ENCODE results near the gene TMEM131L.
"Not testable (repeated sequence)": the region's sequence is repeated elsewhere in the genome, so short reads cannot be mapped to it uniquely, and the experiment has no call there.

TMEM131L gene

DNA sequence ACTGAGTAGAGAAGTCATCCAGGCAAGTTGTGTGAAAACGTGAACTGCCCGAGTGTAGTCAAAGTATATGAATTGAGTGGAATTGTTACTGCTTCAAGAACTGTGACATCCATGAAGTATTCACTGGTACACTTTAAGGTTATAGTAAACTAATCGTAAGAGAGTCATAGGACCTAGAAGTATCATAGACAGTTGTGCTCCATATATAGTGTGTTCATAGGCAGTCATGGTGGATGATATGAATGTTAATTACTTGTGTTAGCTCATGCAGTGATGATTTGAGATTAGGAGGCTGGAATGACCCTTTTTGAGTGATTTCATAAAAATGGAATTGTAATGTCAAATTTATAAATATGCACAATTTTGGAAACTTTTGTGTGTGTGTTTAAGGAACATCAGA lies 136.6 kb downstream of the TMEM131L start:
- no peaks in the 10 kb centered on the region for H3K4me1 ChIP-seq (ENCODE audit: control insufficient read depth, low read length)
- H3K9me3 ChIP-seq (ENCODE audit: control insufficient read depth, insufficient read depth, low read length): no peaks in the 10 kb centered on the region
- TF ChIP-seq, protein P1, sequence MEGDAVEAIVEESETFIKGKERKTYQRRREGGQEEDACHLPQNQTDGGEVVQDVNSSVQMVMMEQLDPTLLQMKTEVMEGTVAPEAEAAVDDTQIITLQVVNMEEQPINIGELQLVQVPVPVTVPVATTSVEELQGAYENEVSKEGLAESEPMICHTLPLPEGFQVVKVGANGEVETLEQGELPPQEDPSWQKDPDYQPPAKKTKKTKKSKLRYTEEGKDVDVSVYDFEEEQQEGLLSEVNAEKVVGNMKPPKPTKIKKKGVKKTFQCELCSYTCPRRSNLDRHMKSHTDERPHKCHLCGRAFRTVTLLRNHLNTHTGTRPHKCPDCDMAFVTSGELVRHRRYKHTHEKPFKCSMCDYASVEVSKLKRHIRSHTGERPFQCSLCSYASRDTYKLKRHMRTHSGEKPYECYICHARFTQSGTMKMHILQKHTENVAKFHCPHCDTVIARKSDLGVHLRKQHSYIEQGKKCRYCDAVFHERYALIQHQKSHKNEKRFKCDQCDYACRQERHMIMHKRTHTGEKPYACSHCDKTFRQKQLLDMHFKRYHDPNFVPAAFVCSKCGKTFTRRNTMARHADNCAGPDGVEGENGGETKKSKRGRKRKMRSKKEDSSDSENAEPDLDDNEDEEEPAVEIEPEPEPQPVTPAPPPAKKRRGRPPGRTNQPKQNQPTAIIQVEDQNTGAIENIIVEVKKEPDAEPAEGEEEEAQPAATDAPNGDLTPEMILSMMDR (IDR thresholded peaks at IDR 0.05; ENCODE audit: low read depth, low read length, poor library complexity, severe bottlenecking): no peak
- TF ChIP-seq EZH2phosphoT487 (IDR thresholded peaks at IDR 0.05; ENCODE audit: borderline replicate concordance, low read length): no peak
- no peak overlapping the region for H3K4me2 ChIP-seq (ENCODE audit: low read length)
- peaks cover 98% of the 10 kb centered on the region for H3K36me3 ChIP-seq (ENCODE audit: control insufficient read depth, low read length)
- no peaks in the 10 kb centered on the region for H3K9me2 ChIP-seq (replicated peaks; ENCODE audit: control insufficient read depth, low read length)
- H3K4me3 ChIP-seq (ENCODE audit: low read length): no peak overlapping the region
- H3K27me3 ChIP-seq (ENCODE audit: control insufficient read depth, low read length): no peaks in the 10 kb centered on the region
- H3K79me2 ChIP-seq (ENCODE audit: control insufficient read depth, low read length): peaks cover 91% of the 10 kb centered on the region
- H3K27ac ChIP-seq (ENCODE audit: low read depth, low read length): no peak overlapping the region
- H4K20me1 ChIP-seq (ENCODE audit: control insufficient read depth, insufficient read depth, low read depth, low read length): peaks cover 9% of the 10 kb centered on the region; the same call in 1 of the 2 replicates
- H3F3A ChIP-seq (ENCODE audit: control insufficient read depth, insufficient read depth): peaks cover 39% of the 10 kb centered on the region

DNA sequence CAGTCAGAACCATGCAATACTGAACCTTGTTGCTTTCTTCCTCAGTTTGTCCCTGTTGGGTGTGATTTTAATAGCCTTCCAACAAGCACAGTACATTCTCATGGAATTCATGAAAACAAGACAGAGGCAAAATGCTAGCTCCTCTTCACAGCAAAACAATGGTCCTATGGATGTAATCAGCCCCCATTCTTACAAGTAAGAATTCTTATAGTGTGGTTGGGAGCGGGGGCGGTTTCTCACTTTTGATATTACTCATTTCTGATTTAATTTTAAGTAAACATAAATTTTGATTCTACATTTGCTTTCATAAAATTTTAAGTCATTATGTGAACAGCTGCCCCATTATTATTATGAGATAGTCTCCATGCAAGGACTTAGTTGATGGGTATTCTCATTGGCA lies 137.1 kb downstream of the TMEM131L start:
- no peak overlapping the region for H3K4me3 ChIP-seq (ENCODE audit: low read length)
- no peaks in the 10 kb centered on the region for H3K9me3 ChIP-seq (ENCODE audit: control insufficient read depth, insufficient read depth, low read length)
- H4K20me1 ChIP-seq (ENCODE audit: control insufficient read depth, insufficient read depth, low read depth, low read length): peaks cover 9% of the 10 kb centered on the region; the same call in 1 of the 2 replicates
- TF ChIP-seq, protein P1 (IDR thresholded peaks at IDR 0.05; ENCODE audit: low read depth, low read length, poor library complexity, severe bottlenecking): no peak
- TF ChIP-seq EZH2phosphoT487 (IDR thresholded peaks at IDR 0.05; ENCODE audit: borderline replicate concordance, low read length): no peak
- H3K4me2 ChIP-seq (ENCODE audit: low read length): no peak overlapping the region
- no peak overlapping the region for H3K27ac ChIP-seq (ENCODE audit: low read depth, low read length)
- H3K36me3 ChIP-seq (ENCODE audit: control insufficient read depth, low read length): peaks cover 98% of the 10 kb centered on the region
- H3F3A ChIP-seq (ENCODE audit: control insufficient read depth, insufficient read depth): peaks cover 38% of the 10 kb centered on the region
- peaks cover 93% of the 10 kb centered on the region for H3K79me2 ChIP-seq (ENCODE audit: control insufficient read depth, low read length)
- no peaks in the 10 kb centered on the region for H3K27me3 ChIP-seq (ENCODE audit: control insufficient read depth, low read length)
- peaks cover 2% of the 10 kb centered on the region; the same call in 1 of the 2 replicates for H3K4me1 ChIP-seq (ENCODE audit: control insufficient read depth, low read length)
- H3K9me2 ChIP-seq (replicated peaks; ENCODE audit: control insufficient read depth, low read length): no peaks in the 10 kb centered on the region

DNA sequence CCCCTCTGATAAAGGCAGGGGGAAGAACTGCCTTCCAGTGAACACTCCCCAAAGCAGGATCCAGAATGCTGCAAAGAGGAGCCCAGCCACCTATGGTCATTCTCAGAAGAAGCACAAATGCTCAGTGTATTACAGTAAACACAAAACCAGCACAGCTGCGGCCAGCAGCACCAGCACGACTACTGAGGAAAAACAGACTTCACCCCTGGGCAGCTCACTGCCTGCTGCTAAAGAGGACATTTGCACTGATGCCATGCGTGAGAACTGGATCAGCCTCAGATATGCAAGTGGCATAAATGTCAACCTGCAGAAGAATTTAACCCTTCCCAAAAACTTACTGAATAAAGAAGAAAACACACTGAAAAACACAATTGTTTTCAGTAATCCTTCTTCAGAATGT lies 137.7 kb downstream of the TMEM131L start:
- no peak overlapping the region for H3K4me3 ChIP-seq (ENCODE audit: low read length)
- H3K4me2 ChIP-seq (ENCODE audit: low read length): no peak overlapping the region
- H3F3A ChIP-seq (ENCODE audit: control insufficient read depth, insufficient read depth): peaks cover 39% of the 10 kb centered on the region
- H3K4me1 ChIP-seq (ENCODE audit: control insufficient read depth, low read length): peaks cover 8% of the 10 kb centered on the region
- no peak overlapping the region for H3K27ac ChIP-seq (ENCODE audit: low read depth, low read length)
- peaks cover 94% of the 10 kb centered on the region for H3K79me2 ChIP-seq (ENCODE audit: control insufficient read depth, low read length)
- H3K36me3 ChIP-seq (ENCODE audit: control insufficient read depth, low read length): peaks cover 99% of the 10 kb centered on the region
- no peak for TF ChIP-seq EZH2phosphoT487 (IDR thresholded peaks at IDR 0.05; ENCODE audit: borderline replicate concordance, low read length)
- TF ChIP-seq, protein P1 (IDR thresholded peaks at IDR 0.05; ENCODE audit: low read depth, low read length, poor library complexity, severe bottlenecking): no peak
- peaks cover 9% of the 10 kb centered on the region; the same call in 1 of the 2 replicates for H4K20me1 ChIP-seq (ENCODE audit: control insufficient read depth, insufficient read depth, low read depth, low read length)
- H3K9me2 ChIP-seq (replicated peaks; ENCODE audit: control insufficient read depth, low read length): no peaks in the 10 kb centered on the region
- no peaks in the 10 kb centered on the region for H3K27me3 ChIP-seq (ENCODE audit: control insufficient read depth, low read length)
- H3K9me3 ChIP-seq (ENCODE audit: control insufficient read depth, insufficient read depth, low read length): no peaks in the 10 kb centered on the region

DNA sequence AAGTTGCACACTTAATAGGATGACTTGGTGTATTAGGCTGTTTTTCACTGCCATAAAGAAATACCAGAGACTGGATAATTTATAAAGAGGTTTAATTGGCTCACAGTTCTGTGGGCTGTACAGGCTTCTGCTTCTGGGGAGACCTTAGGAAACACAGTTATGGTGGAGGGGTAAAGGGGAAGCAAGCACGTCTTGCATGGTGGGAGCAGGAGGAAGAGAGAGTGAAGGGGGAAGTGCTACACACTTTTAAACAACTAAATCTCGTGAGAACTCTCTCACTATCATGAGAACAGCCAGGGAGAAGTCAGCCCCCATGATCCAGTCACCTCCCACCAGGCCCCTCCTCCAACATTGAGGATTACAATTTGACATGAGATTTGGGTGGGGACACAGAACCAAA lies 142.9 kb downstream of the TMEM131L start:
- H3K4me2 ChIP-seq (ENCODE audit: low read length); H3K27me3 ChIP-seq (ENCODE audit: control insufficient read depth, low read length); H3K4me3 ChIP-seq (ENCODE audit: low read length); H3K9me3 ChIP-seq (ENCODE audit: control insufficient read depth, insufficient read depth, low read length); H3K9me2 ChIP-seq (replicated peaks; ENCODE audit: control insufficient read depth, low read length): not testable (repeated sequence)
- Histone ChIP-seq H3K27ac (ENCODE audit: low read depth, low read length) (peak overlapping the region; percentile 20; the same call in 1 of the 2 replicates), H3K4me1 (ENCODE audit: control insufficient read depth, low read length) (peaks cover 10% of the 10 kb centered on the region), H3K79me2 (ENCODE audit: control insufficient read depth, low read length) (peaks cover 95% of the 10 kb centered on the region), H3K36me3 (ENCODE audit: control insufficient read depth, low read length) (peaks cover 99% of the 10 kb centered on the region), H3F3A (ENCODE audit: control insufficient read depth, insufficient read depth) (peaks cover 54% of the 10 kb centered on the region), H4K20me1 (ENCODE audit: control insufficient read depth, insufficient read depth, low read depth, low read length) (peaks cover 24% of the 10 kb centered on the region)
